Central memory CD4-positive, alpha-beta T cell (primary cell): ENCODE data around the gene UTP11.
"Not testable (repeated sequence)": the region's sequence is repeated elsewhere in the genome, so short reads cannot be mapped to it uniquely, and the experiment has no call there.

Experiments used
- DNase-seq: peaks from one replicate; pipeline ENCODE4 v3.0.0; 2022
- total RNA-seq, 3 experiments: gene quantifications; one replicate each; lab custom pipeline; 2026; lab: John Stamatoyannopoulos, UW

UTP11 gene
- 16.0 to 135 (median 27.3) reads per million in 3 experiments for total RNA-seq

- DNase-seq, result peak; percentile 93
Measured at GRCh38 chr1:38012363-38013226, at the start of gene UTP11. Gene UTP11 (plus strand): TSS chr1:38012734. CDS start chr1:38012803, 69 bp downstream.

- DNase-seq, result not testable (repeated sequence)
Measured at GRCh38 chr1:37964106-37964505, 48.4 kb upstream of the UTP11 start.

- no peak for DNase-seq
Measured at GRCh38 chr1:37965301-37965700, 47.2 kb upstream of the UTP11 start.

GRCh38 chr1:37973684-37974083, 38.9 kb upstream of the UTP11 start:
- not testable (repeated sequence) for DNase-seq

- DNase-seq, result no peak
Measured at GRCh38 chr1:37974567-37974966, 38.0 kb upstream of the UTP11 start.

- not testable (repeated sequence) for DNase-seq
Measured at GRCh38 chr1:37975083-37975482, 37.5 kb upstream of the UTP11 start.

- DNase-seq, result no peak
Measured at GRCh38 chr1:37978541-37978940, 34.0 kb upstream of the UTP11 start.

GRCh38 chr1:37983546-37983945, 29.0 kb upstream of the UTP11 start:
- no peak for DNase-seq

- DNase-seq, result no peak
Measured at GRCh38 chr1:37987679-37988078, 24.9 kb upstream of the UTP11 start.

GRCh38 chr1:37989361-37989930, 23.1 kb upstream of the UTP11 start:
- DNase-seq, result no peak

- DNase-seq, result no peak
Measured at GRCh38 chr1:37994886-37995566, 17.5 kb upstream of the UTP11 start.

- DNase-seq, result peak; percentile 18
Measured at GRCh38 chr1:37995751-37996345, 16.7 kb upstream of the UTP11 start.

- no peak for DNase-seq
Measured at GRCh38 chr1:37997256-37998088, 15.1 kb upstream of the UTP11 start.

GRCh38 chr1:37998089-37998808, 14.3 kb upstream of the UTP11 start:
- DNase-seq, result no peak

- no peak for DNase-seq
Measured at GRCh38 chr1:37998913-37999429, 13.6 kb upstream of the UTP11 start.

- DNase-seq, result no peak
Measured at GRCh38 chr1:37999430-38000232, 12.9 kb upstream of the UTP11 start.

- DNase-seq, result no peak
Measured at GRCh38 chr1:38000233-38000528, 12.4 kb upstream of the UTP11 start.

GRCh38 chr1:38000529-38001455, 11.7 kb upstream of the UTP11 start:
- no peak for DNase-seq
